SU-DHL-6 (cell line): Measurements from ENCODE around the gene ANKRD33.

Experiments used
- H2AFZ ChIP-seq: fragments of 200-600 bp; sonication (generic); 2 replicates; pipeline ENCODE4 v1.6.1; 2014; ENCODE audit warnings: low read depth, mild to moderate bottlenecking, moderate library complexity, mixed read lengths, antibody characterized with exemption, low read length; ENCODE audit not compliant: severe bottlenecking
- H3F3A ChIP-seq: fragments of 200-600 bp; shearing (Covaris generic); 2 replicates; pipeline ENCODE4 v1.6.0; 2016; ENCODE audit warnings: antibody characterized with exemption, mild to moderate bottlenecking; ENCODE audit not compliant: insufficient read depth
- H3K27ac ChIP-seq: fragments of 200-600 bp; sonication (generic); 2 replicates; pipeline ENCODE4 v1.5.1; 2016; ENCODE audit warnings: low read depth, mild to moderate bottlenecking, low read length, moderate library complexity, mixed read lengths
- H3K27me3 ChIP-seq: fragments of 200-600 bp; sonication (generic), shearing (Covaris generic); 2 replicates; pipeline ENCODE4 v1.6.0; 2014; ENCODE audit warnings: mild to moderate bottlenecking, low read length
- H3K36me3 ChIP-seq: fragments of 200-600 bp; sonication (generic); 2 replicates; pipeline ENCODE4 v1.6.1; 2014; ENCODE audit warnings: mild to moderate bottlenecking, low read length, mixed read lengths
- H3K4me2 ChIP-seq: fragments of 300-600, 200-600 bp; shearing (Covaris generic), sonication (generic); 2 replicates; pipeline ENCODE4 v1.6.0; 2014; ENCODE audit warnings: low read length, low read depth, mild to moderate bottlenecking; ENCODE audit not compliant: poor library complexity, severe bottlenecking
- H3K4me3 ChIP-seq: fragments of 200-600 bp; sonication (generic); 2 replicates; pipeline ENCODE4 v1.5.1; 2014; ENCODE audit warnings: antibody characterized with exemption, low read length, mild to moderate bottlenecking, mixed read lengths; ENCODE audit not compliant: insufficient read depth, poor library complexity, severe bottlenecking
- H3K79me2 ChIP-seq: fragments of 200-600 bp; sonication (generic); 2 replicates; pipeline ENCODE4 v1.6.1; 2014; ENCODE audit warnings: mild to moderate bottlenecking, low read length, moderate library complexity; ENCODE audit not compliant: insufficient read depth
- H3K9ac ChIP-seq: fragments of 200-600 bp; sonication (generic); 2 replicates; pipeline ENCODE4 v1.7.0; 2014; ENCODE audit warnings: mild to moderate bottlenecking, low read length
- H3K9me2 ChIP-seq: fragments of 200-600 bp; sonication (generic); replicated peaks from 2 replicates; pipeline ENCODE4 v1.6.1; 2014; ENCODE audit warnings: low read length; ENCODE audit not compliant: insufficient read depth
- H3K9me3 ChIP-seq: fragments of 200-600 bp; sonication (generic); 2 replicates; pipeline ENCODE4 v1.6.1; 2014; ENCODE audit warnings: low read length, mixed read lengths; ENCODE audit not compliant: insufficient read depth
- H4K20me1 ChIP-seq: fragments of 200-600 bp; sonication (generic); 2 replicates; pipeline ENCODE4 v1.6.1; 2014; ENCODE audit warnings: low read depth, mild to moderate bottlenecking, antibody characterized with exemption, low read length, moderate library complexity, mixed read lengths
- CTCF ChIP-seq: fragments of 200-600 bp; sonication (generic); IDR thresholded peaks from one replicate; pipeline ENCODE4 v1.5.1; 2017; ENCODE audit warnings: antibody characterized with exemption, mild to moderate bottlenecking, low read length, moderate library complexity; ENCODE audit not compliant: insufficient read depth, poor library complexity, severe bottlenecking
- EZH2phosphoT487 ChIP-seq: fragments of 200-600 bp; sonication (generic), shearing (Covaris generic); conservative IDR thresholded peaks from 2 replicates; pipeline ENCODE4 v1.6.1; 2018; ENCODE audit warnings: mild to moderate bottlenecking, antibody characterized with exemption, low read length, moderate library complexity, mixed read lengths

ANKRD33 gene

GRCh38 chr12:51845482-51845881 lies 42.4 kb upstream of the ANKRD33 start:
- no peak overlapping the region for H3K27ac ChIP-seq
- no peaks in the 10 kb centered on the region for H3K9me2 ChIP-seq
- H3K9ac ChIP-seq = no peak overlapping the region
- TF ChIP-seq EZH2phosphoT487 = no peak
- no peak for TF ChIP-seq CTCF
- no peaks in the 10 kb centered on the region for H4K20me1 ChIP-seq
- no peak overlapping the region for H3K4me3 ChIP-seq
- H3K36me3 ChIP-seq = no peaks in the 10 kb centered on the region
- H3K27me3 ChIP-seq = no peaks in the 10 kb centered on the region
- H3F3A ChIP-seq = no peaks in the 10 kb centered on the region
- H3K79me2 ChIP-seq = no peaks in the 10 kb centered on the region
- H2AFZ ChIP-seq = no peak overlapping the region
- H3K9me3 ChIP-seq = no peaks in the 10 kb centered on the region
- H3K4me2 ChIP-seq = no peak overlapping the region

- Histone ChIP-seq H3K4me3 (no peak overlapping the region), H2AFZ (no peak overlapping the region), H3K4me2 (no peak overlapping the region)
Observed at GRCh38 chr12:51846271-51846691, 41.6 kb upstream of the ANKRD33 start.

GRCh38 chr12:51846911-51847642 lies 40.8 kb upstream of the ANKRD33 start:
- Histone ChIP-seq H3K9me3 (no peaks in the 10 kb centered on the region), H3K4me3 (no peak overlapping the region), H3K9ac (no peak overlapping the region), H3F3A (no peaks in the 10 kb centered on the region), H3K79me2 (no peaks in the 10 kb centered on the region), H4K20me1 (no peaks in the 10 kb centered on the region), H2AFZ (no peak overlapping the region), H3K27me3 (no peaks in the 10 kb centered on the region), H3K36me3 (no peaks in the 10 kb centered on the region), H3K27ac (no peak overlapping the region), H3K9me2 (no peaks in the 10 kb centered on the region), H3K4me2 (no peak overlapping the region)
- TF ChIP-seq EZH2phosphoT487 (no peak), CTCF (no peak)

More at GRCh38 chr12:51846271-51846691, 41.6 kb upstream of the ANKRD33 start:
- Histone ChIP-seq H3K36me3 (no peaks in the 10 kb centered on the region), H3K9me3 (no peaks in the 10 kb centered on the region), H4K20me1 (no peaks in the 10 kb centered on the region), H3K79me2 (no peaks in the 10 kb centered on the region), H3K9ac (no peak overlapping the region), H3K27me3 (no peaks in the 10 kb centered on the region), H3K9me2 (no peaks in the 10 kb centered on the region), H3K27ac (no peak overlapping the region), H3F3A (no peaks in the 10 kb centered on the region)
- TF ChIP-seq EZH2phosphoT487 (no peak), CTCF (no peak)
